Left colon (tissue), 2 donors: ENCODE results near the gene KLHL6. TPM values are rescaled to one million over a fixed set of nuclear protein-coding genes. Genes with fewer than 3 reads are reported as not detected.
"Not testable (repeated sequence)": the region's sequence is repeated elsewhere in the genome, so short reads cannot be mapped to it uniquely, and the experiment has no call there.

ENCODE experiments used
- ATAC-seq: fragments of 200-7000 bp; cut with Tn5 transposase; one replicate; pipeline ENCODE4 v1.9.1; 2020; ENCODE audit warnings: mild to moderate bottlenecking, moderate library complexity
- DNase-seq, 2 donors: peaks; one replicate each; pipeline ENCODE4 v3.0.0-alpha.2; 2020
- intact Hi-C, 2 donors: fragments of 100-400 bp; cut with DNase I in 1 of 2; cut with micrococcal nuclease in 1 of 2; formaldehyde crosslinking; loops; one replicate each; pipeline versions ENCODE4 v1.11.2 to v1.14.0; 2022; cut with DNase I, micrococcal nuclease
- total RNA-seq, 2 donors: library from RNA; stranded (reverse); fragmentation: NEBNext Ultra II Directional; extraction: Animal tissue kit (Norgen Biotek cat#: 25700); gene quantifications; one replicate each; pipeline ENCODE4 v1.2.1, GENCODE V29; 2021
- donor health status: DM: no; HTN: no; CAD: no.
- donor health status: DM: yes; HTN: yes; CAD: no.

Gene KLHL6
- total RNA-seq, 2 donors from 2014 or later: 1.9 to 3.6 TPM

DNA sequence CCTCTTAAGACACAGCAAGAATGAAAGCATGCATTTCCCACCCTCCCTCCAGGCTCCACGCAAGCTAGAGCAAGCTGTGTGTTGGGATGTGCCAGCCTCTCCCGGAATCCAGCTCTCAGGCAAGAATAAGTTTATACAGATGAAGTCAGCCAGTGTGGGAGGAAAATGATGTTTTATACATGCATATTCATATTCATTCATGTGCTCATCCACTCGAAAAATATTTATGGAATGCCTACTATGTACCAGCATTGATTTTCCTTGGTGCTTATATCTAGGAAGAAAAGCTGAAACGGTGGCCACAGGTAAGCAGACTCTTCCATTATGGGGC is 62.7 kb downstream of the KLHL6 start:
- ATAC-seq (no peak), DNase-seq (no peak)
- intact Hi-C loops: no loop called here

DNA sequence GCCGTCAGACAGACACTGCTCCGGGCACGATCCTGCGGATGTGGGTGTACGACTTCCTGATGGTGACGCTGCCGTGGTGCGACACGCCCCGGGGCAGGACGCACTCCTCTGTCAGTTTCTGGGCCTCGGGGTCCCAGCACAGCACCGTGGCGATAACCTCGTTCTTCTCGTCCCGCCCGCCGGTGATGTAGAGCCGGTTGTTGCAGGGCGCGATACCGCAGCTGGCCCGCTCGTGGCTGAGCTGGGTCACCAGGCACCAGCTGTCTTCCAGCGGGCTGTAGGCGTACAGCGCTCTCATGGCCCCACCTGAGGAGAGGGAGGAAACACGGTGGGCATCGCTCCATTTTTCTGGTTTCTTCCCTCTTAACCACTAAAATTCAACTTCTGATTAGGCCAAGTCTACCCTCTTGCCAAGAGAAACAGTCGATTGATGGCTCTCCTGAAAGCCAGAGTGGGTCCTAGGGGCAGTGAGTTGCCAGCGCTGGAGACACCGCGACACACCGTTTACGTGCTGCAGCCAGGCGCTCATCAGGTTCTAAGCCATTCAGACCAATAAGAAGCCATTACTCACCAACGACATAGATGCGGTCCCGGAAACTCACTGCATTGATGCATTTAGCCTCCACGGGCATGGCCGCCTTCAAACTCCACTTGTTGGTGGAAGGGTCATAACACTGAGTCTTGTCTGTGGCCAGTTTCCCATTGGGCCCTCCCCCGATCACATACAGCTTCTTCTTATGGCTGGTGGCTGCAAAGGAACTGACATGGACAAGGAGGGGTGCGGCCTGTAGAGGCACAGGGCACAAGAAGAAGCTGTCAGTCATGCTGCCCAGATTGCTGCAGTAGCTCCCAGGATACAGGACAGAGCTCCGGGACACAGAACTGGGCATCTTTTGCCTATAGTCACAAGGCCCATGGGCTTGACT is 63.3 kb downstream of the KLHL6 start:
- ATAC-seq (no peak), DNase-seq (no peak)
- intact Hi-C loops: no loop called here

DNA sequence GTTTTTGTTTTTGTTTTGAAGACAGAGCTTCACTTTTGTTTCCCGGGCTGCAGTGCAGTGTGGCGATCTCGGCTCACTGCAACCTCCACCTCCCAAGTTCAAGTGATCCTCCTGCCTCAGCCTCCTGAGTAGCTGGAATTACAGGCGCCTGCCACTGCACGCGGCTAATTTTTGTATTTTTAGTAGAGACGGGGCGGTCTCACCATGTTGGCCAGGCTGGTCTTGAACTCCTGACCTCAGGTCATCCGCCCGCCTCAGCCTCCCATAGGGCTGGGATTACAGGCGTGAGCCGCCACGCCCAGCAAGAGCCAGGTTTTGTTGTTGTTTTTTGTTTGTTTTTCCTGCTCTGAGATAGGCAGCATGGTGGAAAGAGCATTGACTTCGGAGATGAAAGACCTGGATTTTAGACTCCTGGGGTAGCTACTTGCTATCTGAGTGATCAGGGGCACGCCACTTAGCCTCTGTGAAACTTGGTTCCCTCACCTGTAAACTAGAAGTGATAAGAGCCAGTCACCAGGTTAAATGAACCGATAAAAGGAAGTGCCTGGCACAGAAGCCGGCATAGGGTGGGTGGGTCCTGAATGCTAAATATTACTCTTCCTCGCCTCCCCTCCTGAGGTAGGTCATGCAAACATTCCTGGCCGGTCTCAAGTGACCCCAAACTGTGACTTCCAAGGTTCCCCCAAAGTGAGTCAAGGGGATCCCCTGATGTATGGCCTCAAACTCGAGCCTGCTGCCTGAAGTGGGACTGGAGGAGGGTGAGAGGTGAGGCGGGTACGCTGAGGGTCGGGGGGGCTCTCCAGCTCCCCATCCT is 64.2 kb downstream of the KLHL6 start:
- intact Hi-C loops: no loop called here
- DNase-seq (peak in 1 of 2 donors; percentile 47), ATAC-seq (peak; percentile 61)

DNA sequence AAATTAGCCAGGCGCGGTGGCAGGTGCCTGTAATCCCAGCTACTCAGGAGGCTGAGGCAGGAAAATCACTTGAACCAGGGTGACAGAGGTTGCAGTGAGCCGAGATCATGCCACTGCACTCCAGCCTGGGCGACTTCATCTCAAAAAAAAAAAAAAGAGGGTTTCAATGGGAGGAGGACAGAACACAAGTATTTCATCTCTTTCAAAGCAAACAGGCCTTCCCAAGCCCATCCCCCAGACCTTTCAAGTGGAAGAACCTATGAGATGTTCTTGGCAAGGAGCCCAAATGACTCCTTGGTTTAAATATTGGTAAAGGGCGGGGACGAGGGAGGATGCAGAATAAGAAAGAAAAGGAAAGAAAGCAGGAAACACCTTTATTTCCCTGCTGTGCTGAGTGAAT is 64.9 kb downstream of the KLHL6 start:
- ATAC-seq: peak; percentile 87

DNA sequence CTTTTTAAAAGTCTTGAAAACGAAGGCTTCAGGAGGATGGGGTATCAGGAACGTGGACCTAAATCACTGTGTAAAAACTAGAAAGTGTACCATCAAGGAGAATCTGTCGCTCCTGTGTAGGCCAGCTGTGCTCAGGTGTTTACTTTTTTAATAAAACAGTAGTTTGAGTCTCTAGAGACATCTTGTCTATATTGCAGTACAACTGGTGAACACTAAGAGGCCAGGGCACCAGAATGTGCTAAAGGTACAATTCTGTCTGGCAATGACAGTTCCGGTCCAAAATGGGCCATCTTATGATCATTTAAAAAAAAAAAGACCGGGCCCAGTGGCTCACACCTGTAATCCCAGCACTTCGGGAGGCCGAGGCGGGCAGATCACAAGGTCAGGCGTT is 65.3 kb downstream of the KLHL6 start:
- intact Hi-C loops: no loop called here
- no peak for DNase-seq
- ATAC-seq: peak; percentile 60

More for the DNA sequence above, 64.9 kb downstream of the KLHL6 start:
- peak; percentile 68 to 82 for DNase-seq
- intact Hi-C loops: no loop called here

DNA sequence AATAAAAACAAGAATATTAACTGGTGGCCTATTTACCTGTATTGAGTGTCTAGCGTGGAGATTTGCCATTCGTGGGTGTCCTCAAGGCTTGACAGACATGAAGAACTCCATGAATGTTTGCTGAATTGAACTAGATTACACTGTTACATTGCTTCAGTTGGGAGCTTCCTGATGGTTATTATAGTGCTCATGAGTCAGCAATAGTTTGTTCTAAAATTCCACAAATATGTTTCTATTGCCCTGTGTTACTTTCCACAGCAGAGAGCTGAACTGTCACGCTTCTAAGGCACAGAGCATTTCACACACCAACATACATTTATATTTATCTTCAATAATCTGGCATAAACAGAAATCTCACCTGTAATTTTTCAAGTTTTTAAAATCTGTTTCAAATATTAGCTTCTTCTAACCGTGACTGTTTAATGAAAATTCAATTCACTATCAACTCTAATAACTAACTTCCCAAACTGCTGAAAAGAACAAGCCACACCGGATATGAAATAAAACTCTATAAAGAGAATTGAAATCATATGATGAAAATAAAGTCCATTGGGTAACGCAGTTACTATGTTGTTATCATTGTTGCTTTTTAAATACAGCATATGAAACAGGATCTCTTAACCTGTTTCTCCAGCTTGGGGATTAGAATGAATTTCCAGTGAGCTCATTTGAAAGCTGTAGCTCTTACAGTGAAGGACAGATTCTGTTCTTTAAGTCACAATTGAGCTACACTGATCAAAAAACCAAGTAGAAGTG is 65.9 kb downstream of the KLHL6 start:
- DNase-seq: no peak
- intact Hi-C loops: no loop called here
- peak; percentile 28 for ATAC-seq

DNA sequence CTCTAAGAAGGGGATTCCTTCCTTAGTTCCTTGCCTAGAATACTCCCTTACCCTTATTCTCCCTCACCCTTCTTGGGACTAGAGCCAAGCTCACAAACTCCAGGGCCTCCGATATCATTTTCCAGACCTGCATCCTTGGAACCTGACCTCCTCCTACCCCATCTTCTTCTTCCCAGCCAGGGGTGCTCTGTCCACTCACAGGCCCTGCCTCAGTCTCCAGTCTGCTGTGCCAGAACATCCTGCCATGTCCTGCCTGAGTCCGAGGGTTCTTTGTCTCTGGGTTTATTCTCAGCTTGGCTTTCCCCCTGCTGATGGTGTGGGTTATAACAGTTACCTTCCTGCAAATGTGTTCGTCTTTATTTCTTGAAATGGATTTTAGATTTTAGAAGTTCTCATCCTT is 67.2 kb downstream of the KLHL6 start:
- no peak for DNase-seq
- intact Hi-C loops: no loop called here
- no peak for ATAC-seq

DNA sequence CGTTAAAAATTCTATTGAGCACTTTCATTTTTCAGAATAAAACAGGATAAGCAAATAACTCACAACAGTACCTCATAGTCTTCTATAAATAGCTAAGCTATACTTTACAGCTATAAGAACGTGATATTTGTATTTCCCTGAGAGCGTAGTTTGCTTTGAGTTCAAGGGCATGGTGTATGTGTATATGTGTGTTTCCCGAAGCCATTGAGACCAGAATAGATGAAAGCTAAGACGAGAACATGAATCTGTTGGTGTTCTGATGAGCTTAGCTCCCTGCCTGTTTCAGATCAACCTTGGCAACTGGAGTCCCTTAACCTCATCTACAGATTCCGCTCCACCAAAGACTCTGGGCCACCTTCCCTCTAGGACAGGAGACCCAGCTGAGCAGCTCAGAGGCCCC is 67.6 kb downstream of the KLHL6 start:
- DNase-seq (no peak), ATAC-seq (no peak)
- intact Hi-C loops: no loop called here

DNA sequence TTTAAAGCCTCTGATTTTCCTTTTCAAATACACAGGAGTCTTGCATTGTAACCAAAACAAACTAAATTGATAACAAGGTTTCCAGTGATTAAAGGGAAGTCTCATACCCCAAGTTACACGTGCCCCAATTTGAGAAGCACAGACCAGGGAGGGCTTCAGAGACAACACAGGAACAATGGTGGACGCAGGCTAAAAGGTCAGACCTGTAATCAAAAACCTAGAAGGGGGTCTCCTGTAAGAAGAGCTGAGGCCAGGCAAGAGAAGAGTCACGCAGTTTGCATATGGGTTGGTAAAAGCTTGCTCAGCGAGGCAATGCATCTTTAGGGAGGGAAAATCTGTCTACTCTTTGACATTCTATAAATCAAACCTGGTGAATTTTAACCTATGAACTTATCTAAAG is 68.5 kb downstream of the KLHL6 start:
- intact Hi-C loops: no loop called here
- ATAC-seq (no peak), DNase-seq (no peak)

DNA sequence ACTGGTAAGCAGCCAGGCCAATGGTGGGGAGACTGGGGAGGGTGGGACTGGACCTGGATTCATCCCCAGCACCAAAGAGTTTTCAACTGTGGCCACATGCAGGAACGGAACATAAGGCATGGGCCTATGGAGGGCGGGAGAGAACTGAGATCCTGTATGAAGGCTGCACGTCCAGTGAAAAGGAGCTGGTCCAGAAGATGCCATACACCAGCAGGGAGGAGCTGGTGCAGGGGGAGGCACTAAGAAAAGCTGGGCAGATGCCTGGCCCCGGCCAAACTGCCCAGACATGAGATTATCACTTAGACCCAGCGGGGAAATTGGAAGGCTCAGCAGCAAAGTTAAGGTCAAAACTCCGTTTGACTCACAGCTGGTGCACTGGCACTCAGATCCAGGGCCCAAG is 69.0 kb downstream of the KLHL6 start:
- intact Hi-C loops: no loop called here
- ATAC-seq (no peak), DNase-seq (no peak)

DNA sequence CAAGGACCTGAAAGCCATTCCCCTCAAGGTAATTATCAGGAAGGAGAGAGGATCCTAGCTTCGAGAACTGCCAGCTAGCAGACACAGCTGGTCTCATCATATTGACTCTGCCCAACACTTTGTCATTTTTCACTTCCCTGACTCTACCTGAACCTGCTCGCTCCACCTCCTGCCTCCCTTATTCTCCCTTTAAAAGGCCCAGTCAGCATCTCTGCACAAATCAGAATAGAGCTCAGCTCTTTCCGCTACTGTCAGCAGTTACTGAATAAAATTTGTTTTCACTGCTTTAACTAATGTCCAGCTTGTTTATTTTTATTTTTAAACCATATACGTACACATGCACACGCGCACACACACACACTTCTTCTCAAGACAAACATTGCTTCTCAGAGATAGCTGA is 69.9 kb downstream of the KLHL6 start:
- intact Hi-C loops: no loop called here
- ATAC-seq (no peak), DNase-seq (no peak)

DNA sequence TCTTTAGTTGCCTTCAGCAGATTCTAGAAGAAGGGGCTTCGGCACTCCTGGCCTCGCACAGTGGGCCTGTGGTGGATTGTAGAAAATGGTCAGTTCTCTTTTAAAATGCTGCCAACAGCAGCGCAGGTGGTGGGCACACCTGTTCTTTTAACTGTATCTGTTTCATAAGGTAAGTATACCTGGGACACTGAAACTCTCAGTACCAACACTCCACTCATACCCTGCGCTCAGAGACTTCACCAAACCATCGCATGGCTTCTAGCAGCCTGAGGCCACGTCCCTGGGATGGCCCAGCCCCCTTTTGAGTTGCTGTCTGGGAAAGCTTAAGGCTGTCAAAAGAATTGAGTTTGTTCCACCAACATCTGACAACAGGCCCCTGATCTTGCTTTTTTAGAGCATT is 70.4 kb downstream of the KLHL6 start:
- no peak for ATAC-seq
- no peak for DNase-seq
- intact Hi-C loops: no loop called here

DNA sequence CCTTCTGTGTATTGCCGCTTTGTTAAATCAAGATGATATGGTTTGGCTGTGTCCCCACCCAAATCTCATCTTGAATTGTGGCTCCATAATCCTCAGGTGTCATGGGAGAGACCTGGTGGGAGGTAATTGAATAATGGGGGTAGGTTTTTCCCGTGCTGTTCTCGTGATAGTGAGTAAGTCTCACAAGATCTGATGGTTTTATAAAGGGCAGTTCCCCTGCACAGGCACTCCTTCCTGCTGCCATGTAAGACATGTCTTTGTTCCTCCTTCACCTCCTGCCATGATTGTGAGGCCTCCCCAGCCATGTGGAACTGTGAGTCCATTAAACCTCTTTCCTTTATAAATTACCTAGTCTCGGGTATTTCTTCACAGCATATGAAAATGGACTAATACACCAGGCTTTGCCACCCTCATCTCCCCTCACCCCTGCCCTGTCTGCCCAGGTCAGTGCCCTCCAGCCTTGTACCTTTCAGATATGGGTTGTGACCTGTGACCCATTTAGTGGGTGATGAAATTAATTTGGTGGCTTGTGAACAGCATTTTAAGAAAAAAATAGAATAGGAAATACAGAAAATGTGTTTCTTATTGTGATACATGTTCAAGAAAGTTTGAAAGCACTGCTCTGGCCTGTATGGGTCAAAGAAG is 71.0 kb downstream of the KLHL6 start:
- intact Hi-C loops: no loop called here
- no peak for DNase-seq
- ATAC-seq: no peak

DNA sequence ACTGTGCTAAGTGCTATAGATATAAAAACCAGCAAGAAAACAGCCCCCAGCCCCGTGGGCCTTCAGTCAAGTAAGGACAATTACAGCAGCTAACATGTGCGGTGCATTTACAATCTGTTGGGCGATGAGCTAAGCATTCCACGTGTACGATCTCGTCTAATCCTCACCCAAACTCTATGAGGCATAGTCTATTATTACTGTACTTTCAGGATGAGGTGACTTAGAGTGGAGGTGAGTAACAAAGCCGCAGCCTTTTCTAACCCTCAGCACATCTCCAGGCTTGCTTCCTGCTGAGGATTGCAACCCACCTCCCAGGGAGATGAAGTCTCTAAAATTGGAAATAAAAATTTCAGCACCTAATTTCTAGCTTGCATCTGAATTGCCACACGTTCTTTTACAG is 73.9 kb downstream of the KLHL6 start:
- intact Hi-C loops: no loop called here
- no peak for DNase-seq
- no peak for ATAC-seq

DNA sequence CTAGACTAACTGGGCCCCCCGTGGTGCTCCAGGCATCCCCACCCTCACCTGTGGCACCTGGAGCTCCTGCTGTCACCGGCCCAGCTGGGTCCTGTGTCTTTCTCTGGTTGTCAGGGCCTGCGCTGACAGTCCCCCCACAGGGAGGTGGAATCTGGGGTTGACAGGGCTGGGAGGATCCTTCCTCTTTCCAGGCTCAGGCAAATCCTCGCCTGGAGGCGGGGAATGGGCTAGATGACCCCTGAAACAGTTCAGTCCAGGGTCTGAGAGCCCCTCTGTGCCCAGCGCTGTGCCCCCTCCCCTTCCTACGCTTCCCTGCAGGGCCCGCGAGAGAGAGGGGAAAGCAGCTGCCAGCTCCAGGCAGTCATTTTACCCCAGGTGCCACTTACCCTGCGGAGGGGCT is 77.0 kb downstream of the KLHL6 start:
- intact Hi-C loops: no loop called here
- ATAC-seq (no peak), DNase-seq (no peak)

DNA sequence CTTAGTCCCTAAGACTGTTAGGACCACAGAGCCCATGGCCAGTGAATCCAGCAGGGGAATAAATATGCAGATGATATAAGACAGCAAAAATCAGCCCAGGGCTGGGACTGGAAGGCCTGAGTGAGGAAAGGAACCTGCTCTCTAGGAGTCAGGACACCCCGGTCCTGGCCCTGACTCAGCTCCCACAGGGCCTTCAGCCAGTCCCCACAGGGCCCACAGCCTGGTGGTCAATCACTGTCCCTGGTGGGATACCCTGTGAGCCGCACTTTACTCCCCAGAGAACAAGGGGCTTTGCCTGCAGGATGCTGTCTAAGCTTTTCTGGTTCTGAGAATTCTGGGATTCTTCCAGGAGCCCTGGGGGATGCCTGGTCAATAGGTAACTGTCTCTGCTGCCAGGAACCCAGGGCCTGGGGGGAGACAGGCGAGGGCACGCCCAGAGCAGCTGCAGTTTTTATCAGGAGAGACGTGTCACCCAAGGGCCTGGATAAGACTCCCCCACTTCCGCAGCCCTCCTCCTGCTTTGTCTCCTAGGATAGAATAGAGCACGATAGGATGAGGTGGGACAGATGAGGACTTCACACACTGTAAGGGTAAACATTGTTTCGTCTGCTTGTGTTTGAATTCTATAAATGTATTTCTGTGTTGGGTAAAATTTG is 77.6 kb downstream of the KLHL6 start:
- DNase-seq (no peak), ATAC-seq (no peak)
- intact Hi-C loops: no loop called here

DNA sequence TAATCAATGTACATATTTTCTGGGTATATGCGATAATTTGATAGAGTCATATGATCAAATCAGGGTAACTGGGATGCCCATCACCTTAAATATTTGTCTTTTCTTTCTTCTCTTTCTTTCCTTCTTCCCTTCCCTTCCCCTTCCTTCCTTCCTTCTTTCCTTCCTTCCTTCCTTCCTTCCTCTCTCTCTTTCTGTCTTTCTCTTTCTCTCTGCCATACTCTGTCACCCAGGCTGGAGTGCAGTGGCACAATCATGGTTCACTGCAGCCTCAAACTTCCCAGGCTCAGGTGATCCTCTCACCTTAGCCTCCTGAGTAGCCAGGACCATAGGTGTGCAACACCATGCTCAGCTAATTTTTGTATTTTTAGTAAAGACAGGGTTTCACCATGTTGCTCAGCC is 79.7 kb downstream of the KLHL6 start:
- DNase-seq, intact Hi-C loops, ATAC-seq: not testable (repeated sequence)

DNA sequence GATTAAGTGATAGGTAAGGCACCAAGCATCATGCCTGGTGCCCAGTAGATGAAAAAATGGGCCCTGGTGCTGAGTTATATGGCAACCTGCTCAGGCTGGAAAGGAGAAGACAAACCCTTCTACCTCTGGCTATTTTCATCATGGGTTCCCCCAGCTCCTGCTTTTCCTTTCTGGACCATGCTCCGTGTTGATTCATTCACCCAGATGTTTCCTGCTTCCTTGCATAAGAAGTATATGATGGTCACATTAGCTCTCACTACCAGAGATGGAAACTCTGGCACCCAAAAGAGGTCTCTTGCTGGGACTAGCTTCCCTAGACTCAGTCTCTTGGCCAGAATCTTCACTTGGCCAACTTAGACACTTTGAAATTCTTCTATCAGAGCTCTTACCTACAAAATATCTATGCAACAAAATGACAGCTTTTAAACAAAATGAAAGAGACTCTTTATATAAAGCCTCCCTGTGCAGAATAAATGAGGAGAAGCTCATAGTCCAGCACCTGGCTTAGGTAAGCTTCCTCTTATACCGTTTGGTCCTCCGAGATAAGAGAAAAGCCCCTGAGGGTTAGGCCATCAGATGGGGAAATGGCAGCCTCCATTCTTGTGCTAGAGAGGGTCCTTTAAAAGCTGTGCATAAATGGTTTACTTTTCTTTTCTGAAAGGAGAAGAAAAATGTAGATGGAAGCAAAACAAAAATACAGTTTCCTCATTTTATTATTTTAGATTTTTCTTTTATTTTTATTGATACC is 80.3 kb downstream of the KLHL6 start:
- intact Hi-C loops: no loop called here
- DNase-seq: no peak
- no peak for ATAC-seq
